K562 (cell line): ENCODE measurements around the gene RNF152.

ENCODE experiments used
- CHD4 ChIP-seq: fragments of 200-600 bp; sonication (generic); IDR thresholded peaks from 3 replicates; pipeline ENCODE4 v1.6.1; 2012; ENCODE audit warnings: low read depth, mild to moderate bottlenecking, mixed read lengths, low read length, inconsistent platforms; ENCODE audit not compliant: insufficient read depth, insufficient replicate concordance, poor library complexity, severe bottlenecking
- CTCF ChIP-seq, 3 experiments: IDR thresholded peaks in 2 of 3; conservative IDR thresholded peaks in 1 of 3; 2 replicates each; pipeline ENCODE4 v1.5.1; 2011 to 2012; ENCODE audit warnings: low read length in 3 of 3, mild to moderate bottlenecking in 3 of 3, control low read depth in 2 of 3, improper control_type of control experiment in 1 of 3, inconsistent platforms in 1 of 3, low read depth in 1 of 3, mixed read lengths in 1 of 3, moderate library complexity in 1 of 3; ENCODE audit not compliant: insufficient read depth in 2 of 3
- EGR1 ChIP-seq: fragments of 450-650 bp; conservative IDR thresholded peaks from 2 replicates; pipeline ENCODE4 v1.6.1; 2017; ENCODE audit warnings: mild to moderate bottlenecking
- ELF4 ChIP-seq: fragments of 450-650 bp; formaldehyde crosslinking; IDR thresholded peaks from 2 replicates; pipeline ENCODE4 v1.4.0; 2022; ENCODE audit warnings: missing genetic modification characterization
- NFE2 ChIP-seq: IDR thresholded peaks from 2 replicates; pipeline ENCODE4 v1.6.1; 2014; ENCODE audit warnings: antibody characterized with exemption, low read depth
- NFYB ChIP-seq: IDR thresholded peaks from 2 replicates; pipeline ENCODE4 v1.6.1; 2011; ENCODE audit warnings: mild to moderate bottlenecking, moderate library complexity; ENCODE audit not compliant: insufficient read length; ENCODE audit errors: extremely low read depth
- POLR2A ChIP-seq: fragments of 450-650 bp; conservative IDR thresholded peaks from 2 replicates; pipeline ENCODE4 v1.6.1; 2016
- ZFX ChIP-seq: sonication (generic); formaldehyde crosslinking; IDR thresholded peaks from 2 replicates; pipeline ENCODE4 v1.8.0; 2022; ENCODE audit warnings: mild to moderate bottlenecking, missing genetic modification reagents, moderate library complexity
- ZNF589 ChIP-seq: fragments of 200-800 bp; sonication (Bioruptor generic); IDR thresholded peaks from 2 replicates; pipeline ENCODE4 v1.6.1; 2016; ENCODE audit warnings: low read depth, missing genetic modification characterization, missing compliant biosample characterization

GRCh38 chr18:61889541-61889940 lies 3.3 kb downstream of the RNF152 start:
- no peak for TF ChIP-seq CTCF (IDR thresholded peaks at IDR 0.05 in 2 of 3, conservative IDR thresholded peaks at IDR 0.05 in 1 of 3; ENCODE audit: insufficient read depth in 2 of 3, low read depth in 1 of 3, low read length in 3 of 3)
- no peak for TF ChIP-seq CHD4
- no peak for TF ChIP-seq ZFX
- no peak for TF ChIP-seq ZNF589 (CRISPR knock-in tag)
- TF ChIP-seq NFYB: no peak
- no peak for TF ChIP-seq NFE2
- TF ChIP-seq ELF4 (CRISPR knock-in tag): no peak
- no peak for TF ChIP-seq POLR2A
- no peak for TF ChIP-seq EGR1
